NCI-H2107 treated with DMSO at 0.1 percent for 48 hours (cell line): ENCODE results near the gene SPATS2.

Experiments used
- DNase-seq: peaks from one replicate; lab custom pipeline; 2025; ENCODE audit not compliant: unreplicated experiment; lab: John Stamatoyannopoulos, UW

Gene SPATS2

DNA sequence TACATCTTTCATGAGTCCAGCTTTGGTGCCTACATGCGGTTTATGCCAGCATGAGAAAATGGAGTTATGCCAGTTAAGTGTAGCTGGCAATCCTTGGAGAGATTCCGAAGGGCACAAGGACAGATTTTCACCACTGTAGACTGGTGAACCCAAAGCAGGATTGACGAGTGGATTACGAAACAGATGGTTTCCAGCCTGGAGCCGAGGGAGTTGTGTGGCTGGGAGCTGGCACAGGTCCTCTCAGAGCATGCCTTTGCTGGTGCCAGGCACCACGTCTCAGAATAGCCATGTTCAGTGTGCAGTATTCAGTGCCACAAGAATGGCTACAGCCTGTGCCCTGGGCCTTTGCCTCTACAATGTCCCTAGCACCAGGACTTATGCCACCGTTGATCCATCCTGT, 184.8 kb downstream of the SPATS2 start:
- DNase-seq = no peak

DNA sequence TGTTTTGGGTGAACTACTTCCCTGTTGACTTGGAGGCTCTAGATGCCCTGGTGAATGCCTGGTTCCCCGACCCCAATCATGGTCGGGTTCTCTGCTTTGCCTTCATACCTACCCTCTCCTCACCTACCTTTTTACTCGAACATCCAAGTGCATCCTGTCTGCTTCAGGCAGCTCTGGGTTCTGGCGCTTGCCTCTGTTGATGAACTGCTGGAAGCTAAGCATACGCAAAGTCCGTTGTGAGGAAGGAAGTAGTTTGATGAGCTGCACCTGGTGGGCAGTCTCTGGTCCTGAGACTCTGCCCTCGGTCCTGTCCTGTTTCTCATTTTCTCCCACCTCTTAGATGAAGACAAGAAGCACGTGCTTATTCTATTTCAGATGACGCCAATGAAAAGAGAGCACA, 185.2 kb downstream of the SPATS2 start:
- DNase-seq = no peak

DNA sequence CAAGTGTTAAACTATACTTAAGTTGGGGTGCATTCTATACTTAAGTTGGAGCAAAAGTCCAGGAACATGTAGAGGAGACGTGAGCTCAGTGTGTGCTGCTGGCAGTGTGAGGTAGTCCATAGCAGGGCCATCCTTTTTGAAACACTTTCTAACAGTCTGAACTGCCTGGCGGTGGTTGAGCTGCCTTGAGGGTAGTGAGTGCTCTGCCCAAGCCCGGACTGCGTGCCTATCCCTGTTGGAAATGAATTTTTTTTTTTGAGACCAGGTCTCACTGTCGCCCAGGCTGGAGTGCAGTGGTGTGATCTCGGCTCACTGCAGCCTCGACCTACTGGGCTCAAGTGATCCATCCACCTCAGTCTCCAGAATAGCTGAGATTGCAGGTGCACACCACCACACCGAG, 185.6 kb downstream of the SPATS2 start:
- no peak for DNase-seq

DNA sequence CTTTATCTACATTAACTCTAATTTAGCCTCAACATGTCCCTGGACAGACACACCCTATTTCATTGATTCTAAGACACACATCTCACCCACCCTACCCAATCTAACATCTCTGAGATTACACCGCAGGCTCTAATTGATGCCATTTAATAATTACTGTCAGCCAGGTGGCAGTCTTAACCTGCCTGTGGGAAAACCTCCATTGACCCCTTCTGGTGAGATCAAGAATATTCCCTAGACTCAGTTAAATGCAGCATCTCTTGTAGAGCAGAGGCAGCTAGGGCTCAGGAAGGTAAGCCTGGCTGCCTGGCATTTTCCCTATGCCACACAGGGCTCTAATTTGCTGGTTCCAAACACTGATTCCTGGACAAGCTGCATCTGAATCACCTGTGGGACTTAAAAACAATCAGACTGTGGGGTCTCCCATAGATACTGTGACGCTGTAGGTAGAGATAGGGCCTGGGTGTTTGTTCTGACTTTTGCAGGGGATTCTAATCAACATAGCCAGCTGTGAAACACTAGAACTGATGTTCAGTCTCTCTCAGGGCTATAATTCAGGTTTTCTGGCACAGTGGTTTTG, 186.3 kb downstream of the SPATS2 start:
- peak; percentile 71 for DNase-seq

DNA sequence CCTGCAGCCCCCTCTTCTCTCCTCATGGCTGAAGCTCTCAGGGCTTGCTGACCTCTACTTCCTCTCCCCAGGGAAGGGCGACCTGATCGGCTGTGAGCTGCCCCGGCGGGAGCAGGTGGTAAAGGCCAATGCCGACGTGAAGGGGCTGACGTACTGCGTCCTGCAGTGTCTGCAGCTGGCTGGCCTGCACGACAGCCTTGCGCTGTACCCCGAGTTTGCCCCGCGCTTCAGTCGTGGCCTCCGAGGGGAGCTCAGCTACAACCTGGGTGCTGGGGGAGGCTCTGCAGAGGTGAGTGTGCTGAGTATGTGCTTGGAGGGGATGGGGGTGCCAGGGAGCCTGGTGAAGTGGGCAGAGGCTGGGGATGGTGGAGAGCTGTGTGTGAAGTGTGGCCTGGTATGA, 187.0 kb downstream of the SPATS2 start:
- DNase-seq = no peak

DNA sequence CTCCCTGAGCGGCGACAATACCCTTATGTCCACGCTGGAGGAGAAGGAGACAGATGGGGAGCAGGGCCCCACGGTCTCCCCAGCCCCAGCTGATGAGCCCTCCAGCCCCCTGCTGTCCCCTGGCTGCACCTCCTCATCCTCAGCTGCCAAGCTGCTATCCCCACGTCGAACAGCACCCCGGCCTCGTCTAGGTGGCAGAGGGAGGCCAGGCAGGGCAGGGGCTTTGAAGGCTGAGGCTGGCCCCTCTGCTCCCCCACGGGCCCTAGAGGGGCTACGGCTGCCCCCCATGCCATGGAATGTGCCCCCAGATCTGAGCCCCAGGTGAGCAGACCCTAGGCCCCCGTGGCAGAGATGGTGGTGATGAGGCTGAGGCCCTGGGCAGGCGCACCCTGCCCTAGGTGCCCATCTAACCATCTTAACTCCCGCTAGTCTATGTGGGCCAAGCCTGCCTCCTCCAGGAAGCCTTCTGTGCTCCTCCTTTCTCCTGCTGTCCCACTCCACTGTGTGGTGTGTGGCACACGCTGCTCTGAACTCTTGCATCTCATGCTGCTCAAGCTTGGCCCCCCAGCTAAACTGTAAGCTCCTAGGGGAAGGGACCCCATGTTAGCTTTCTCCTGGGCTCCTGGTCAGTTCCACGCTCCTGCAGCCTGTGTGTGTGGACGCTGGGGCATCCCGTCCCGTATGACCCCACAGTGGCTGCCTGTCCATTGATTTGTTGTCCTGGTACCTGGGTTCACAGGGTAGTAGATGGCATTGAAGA, 188.5 kb downstream of the SPATS2 start:
- no peak for DNase-seq

DNA sequence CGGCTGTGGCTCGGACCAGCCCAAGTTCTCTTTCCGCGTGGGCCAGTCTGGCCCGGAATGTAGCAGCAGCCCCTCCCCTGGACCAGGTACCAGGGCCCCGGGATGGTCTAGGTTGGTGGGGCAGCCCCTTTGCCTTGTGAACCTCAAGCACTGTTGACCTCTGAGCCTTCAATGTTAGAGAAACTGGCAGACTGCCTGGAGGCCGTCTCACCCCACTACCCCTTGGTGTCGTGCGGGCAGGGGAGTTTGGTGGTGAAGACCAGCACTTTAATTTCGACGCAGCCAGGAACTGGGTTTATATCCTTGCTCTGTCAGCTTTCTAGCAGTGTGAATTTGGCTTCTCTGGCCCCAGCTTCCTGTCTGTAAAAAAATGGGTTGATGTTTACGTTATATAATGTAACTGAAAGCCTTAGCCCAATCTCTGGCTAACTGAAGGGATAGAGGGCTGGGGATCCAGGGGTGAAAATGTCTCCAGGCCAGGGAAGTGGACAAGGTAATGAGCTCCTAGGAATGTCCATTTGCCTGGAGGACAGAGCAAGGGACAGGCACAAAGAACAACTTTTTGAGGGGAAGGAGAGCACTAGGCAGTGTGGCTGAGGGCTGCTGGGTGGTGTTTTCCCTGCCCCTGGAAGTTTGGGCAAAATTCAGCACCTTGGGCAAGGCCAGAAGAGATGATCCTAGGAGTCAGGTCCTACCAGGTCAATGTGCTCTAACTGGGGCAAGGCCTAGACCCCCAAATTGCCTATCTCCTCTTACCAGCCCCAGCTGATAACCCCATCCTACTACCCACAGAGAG, 189.3 kb downstream of the SPATS2 start:
- no peak for DNase-seq

DNA sequence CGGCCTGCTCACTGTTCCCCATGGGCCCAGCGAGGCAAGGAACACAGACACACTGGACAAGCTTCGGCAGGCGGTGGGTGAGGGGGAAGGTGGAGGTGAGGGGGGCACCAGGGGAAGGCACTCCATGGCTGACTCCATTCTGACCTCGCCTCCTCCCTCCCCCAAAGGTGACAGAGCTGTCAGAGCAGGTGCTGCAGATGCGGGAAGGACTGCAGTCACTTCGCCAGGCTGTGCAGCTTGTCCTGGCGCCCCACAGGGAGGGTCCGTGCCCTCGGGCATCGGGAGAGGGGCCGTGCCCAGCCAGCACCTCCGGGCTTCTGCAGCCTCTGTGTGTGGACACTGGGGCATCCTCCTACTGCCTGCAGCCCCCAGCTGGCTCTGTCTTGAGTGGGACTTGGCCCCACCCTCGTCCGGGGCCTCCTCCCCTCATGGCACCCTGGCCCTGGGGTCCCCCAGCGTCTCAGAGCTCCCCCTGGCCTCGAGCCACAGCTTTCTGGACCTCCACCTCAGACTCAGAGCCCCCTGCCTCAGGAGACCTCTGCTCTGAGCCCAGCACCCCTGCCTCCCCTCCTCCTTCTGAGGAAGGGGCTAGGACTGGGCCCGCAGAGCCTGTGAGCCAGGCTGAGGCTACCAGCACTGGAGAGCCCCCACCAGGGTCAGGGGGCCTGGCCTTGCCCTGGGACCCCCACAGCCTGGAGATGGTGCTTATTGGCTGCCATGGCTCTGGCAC, 190.1 kb downstream of the SPATS2 start:
- no peak for DNase-seq

DNA sequence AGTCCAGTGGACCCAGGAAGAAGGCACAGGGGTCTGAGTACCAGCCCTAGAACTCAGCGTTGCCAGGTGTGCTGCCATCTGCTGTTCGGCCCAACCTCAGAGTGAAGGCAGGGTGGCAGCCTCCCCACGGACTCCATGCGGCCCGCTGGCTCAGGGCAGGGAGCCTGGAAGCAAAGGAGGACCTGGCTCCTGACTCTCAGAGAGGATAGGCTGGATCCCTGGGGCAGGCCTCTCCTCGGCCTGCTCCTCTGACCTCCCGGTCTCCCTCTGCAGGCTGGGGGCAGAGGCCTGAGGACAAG, 190.6 kb downstream of the SPATS2 start:
- DNase-seq = no peak

DNA sequence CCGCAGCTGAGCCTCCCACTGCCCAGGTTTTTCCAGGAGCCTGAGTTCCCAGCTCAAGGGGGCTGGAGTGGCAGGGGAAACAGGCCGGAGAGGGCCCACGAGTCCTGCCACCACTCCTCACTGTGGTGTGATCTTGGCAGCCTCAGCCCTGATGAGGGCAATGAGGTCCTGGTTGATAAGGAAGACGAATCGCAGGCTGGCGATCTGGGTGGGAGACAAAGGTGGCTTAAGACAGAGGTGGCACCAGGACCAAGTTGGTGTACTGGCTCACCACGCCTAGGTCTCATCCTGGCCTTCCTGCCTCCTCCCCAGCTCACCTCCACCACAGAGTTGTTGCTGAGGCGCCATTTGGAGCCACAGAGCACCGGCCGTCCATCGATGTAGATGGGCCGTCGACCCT, 191.3 kb downstream of the SPATS2 start:
- DNase-seq = no peak

DNA sequence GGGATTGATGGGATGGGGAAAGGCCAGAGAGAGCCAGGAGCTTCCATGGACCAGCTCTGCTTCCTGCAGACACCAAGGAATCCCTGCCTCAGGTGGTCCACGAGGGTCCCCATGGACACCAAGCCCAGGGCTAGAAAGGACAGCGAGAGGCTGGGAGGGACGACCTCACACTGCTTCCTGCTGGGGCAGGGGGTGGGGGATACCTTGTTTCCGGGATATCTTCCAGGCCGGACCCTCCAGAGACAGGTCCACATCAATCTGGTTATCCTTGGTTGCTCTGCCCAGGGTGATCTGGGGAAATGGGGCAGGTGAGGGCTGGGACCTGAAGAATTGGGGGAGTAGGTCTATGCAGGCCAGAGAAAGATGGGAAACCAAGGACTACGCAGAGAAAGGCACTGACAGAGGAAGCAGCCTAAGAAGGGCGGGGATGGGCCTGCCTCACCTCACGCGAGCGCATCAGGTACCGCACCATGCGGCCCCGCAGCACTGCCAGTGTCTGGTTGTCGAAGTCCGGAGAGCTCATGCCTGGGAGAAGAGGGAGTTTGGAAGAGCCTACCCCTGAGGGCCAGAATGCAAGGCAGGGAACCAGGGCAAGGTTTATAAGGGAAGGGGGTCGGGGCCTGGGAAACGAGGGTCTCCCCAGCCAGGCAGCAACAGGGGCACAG, 191.9 kb downstream of the SPATS2 start:
- DNase-seq = no peak

DNA sequence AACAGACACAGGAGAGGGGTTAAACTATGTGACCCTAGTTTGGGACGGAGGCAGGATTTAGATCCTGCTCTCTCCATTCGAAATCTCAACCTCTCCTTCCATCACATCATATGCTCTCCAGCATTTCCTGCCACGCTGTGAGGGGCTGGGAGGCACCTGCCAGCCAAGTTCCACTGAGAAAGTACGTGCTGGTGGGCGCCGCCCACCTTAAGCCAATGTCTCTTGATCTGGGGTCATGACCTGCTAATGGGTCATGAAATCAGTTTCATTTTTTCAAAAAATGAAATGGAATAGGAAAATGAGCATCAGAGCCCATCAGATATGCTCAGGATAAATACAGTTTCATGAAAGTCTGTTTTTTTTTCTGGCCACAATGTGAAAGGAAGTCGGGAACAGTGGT, 193.4 kb downstream of the SPATS2 start:
- DNase-seq = no peak

DNA sequence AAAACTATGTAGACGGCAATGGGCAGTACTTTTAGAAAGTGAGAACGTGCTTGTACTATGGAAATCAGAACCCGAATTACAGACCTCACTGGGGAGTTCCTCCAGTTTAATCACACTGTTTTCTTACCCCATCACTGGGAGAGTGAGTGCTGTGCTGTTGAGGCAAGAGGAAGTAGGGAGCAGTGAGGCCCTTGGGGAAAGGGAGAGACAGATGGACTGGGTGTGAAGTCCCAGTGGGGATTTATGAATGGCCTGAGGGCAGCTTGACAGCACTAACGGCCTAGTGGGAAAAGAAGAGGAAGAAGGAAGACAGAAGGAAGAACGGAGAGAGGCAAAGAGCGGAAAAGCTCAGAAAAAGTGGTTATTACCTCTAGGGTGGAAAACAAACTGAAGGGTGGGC, 195.0 kb downstream of the SPATS2 start:
- no peak for DNase-seq

DNA sequence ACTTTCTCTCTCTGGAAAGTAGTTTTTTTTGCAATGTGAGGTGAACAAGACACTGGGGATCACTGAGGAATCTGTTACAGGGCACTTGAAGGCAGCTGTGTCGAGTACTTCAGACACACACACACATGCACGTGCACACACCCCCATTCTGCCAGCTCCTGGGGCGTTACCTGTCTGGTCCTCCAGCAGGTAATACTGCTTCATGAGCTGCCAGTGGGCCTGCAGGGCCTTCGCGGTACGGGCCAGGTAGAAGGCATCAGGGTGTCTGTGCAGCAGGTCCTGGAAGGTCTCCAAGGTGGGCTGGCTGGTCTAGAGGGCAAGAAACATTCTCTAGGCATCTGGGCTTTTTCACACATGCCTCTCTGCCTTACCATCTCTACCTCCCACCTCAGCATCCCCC, 195.6 kb downstream of the SPATS2 start:
- no peak for DNase-seq

DNA sequence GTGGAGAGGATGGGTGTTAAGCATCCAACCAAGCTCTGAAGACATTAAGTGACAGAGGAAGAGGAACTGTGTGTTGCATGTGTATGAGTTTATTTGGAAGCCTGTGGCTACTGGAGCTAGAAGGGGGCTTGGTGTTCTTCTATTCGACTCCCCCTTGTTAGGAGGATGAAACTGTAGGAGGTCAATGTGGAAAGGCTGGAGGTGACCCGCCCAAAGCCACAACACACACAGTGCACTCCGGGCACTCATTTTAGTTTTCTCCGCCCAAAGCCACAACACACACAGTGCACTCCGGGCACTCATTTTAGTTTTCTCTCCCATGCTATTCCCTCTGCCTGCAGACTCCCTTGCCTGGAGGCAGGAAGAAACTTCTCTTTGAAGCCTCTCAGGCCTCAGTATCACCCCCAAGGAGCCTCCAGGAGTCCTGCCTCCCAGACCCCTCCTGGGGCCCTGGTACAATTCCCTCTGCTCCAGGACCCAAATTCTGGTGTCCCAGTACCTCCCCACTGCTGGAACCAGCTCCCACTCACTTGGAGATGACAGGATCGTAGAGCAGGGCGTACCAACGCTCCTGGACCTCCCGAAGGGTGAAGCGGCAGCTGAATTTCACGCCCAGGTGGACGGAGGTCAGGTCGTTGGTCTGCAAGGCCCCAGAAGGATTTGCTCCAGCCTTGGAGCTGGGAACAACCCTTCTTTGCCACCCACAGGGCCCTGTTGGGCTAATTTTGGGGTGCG, 196.9 kb downstream of the SPATS2 start:
- DNase-seq = no peak

DNA sequence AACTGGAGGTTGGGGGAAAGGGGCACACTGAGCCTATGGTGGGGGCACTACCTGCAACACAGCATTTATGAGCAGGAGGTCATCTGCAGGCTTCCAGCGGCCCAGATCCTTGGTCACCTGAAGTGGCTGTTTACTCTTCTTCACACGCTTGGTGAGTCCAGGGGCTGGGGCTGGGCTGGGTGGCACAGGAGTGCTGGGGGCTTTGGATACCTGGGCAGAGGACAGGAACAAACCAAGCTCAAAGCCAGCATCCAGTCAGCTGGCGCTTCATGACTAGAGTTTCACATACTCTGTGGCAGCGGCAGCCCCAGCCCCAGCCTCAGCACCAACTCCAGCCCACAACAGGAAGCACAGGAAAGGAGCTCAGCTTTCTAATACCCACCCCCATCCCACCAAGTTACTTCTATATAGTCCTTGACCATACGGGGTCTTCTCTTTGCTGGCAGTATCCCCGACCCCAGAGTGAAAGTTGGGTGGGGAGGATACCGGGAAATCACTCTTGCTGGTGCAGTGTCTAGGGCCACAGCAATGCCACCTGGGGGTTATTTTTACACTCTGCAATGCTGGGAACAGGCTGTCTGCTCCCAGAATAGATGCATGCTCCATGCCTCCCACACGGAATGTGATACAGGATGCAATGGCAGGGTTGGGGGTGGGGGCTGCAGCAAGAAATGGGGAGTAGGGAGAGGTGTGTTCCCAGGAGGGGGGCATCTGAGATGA, 197.6 kb downstream of the SPATS2 start:
- DNase-seq = no peak

DNA sequence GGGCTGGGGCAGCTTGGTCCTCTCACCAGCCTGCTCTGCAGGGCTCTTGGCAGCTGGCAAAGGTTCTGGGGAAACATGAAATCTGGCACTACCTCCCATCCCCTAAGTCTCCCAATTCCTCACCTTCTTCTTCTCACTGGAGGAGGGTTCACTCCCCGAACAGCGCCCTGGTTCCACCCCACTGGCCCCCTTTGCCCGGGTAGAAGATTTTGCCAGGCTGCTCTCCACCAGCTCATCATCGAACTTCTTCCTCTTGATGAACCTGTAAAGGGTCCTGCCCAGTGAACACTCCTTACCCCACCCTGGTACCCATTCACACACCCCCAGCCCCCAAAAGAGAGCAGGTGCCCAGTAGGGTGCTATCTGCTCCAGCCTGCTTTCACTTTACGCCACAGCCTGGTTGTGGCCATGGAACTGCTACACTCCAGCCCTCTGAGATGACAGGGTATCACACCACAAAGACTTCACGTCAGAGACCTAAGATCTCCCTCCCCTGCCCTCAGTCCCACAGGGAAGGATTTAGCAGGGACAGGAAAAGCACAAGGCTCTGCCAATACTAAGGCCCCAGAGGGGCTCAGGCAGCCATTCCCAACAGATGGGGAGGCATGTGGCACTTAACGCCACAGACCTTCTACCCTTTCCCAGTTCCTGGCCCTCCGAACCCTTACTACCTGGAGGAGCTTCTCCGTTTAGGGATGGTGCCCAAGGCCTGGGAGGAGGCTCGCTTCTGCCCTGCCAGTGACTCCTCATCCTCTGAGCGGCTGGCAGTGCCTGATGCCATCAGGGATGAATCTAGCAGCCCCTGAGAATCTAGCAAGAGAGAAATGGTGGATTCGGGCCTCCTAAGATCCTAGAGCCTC, 198.4 kb downstream of the SPATS2 start:
- DNase-seq = no peak

DNA sequence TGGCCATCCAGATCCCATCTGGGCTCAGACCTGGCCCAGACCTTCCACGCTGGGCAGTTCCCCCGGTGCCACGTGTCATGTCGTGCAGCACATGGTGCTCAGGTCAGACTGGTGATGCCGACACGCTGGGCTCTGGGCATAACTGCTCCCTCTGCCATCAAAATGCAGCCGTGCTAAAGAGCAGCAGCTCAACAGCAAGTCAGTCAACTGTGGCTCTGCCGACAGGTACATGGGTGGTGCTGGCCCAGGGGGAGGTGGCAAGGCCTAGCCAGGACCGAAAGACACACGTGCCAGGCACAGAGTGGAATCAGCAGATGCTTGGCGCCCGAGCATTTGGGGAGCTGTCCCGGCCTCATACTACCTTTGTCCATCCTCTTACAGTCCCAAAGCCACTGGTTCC, 199.1 kb downstream of the SPATS2 start:
- no peak for DNase-seq

DNA sequence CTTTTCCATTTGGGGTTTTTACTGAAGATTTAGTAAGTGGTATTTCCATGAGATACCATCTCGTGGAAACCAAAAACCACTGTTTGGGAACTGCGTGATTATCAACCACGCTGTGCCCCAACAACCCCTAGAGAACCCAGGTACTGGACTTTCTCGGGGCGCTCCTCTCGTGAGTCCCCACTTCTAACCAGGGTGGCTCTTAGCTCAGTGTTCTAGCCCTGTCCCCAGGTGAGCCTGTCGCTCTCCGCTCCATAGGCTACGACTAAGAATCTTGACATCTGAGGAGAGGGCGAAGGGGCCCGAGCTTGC, 200.0 kb downstream of the SPATS2 start:
- DNase-seq = no peak
